IMR-90 (cell line): ENCODE results near the gene SMIM12. TPM values are rescaled to one million over a fixed set of nuclear protein-coding genes. Genes with fewer than 3 reads are reported as not detected.

Experiments used
- ATAC-seq: fragments of 200-7000 bp; cut with Tn5 transposase; 2 replicates; pipeline ENCODE4 v1.9.1; 2020; ENCODE audit warnings: low read depth, mild to moderate bottlenecking, moderate library complexity
- BruUV-seq: library from RNA; stranded (reverse); fragments of 400-500 nt; replicated peaks from 2 replicates; lab custom pipeline; 2021; lab: Mats Ljungman, UMichigan
- CTCF ChIA-PET: fragments of 300-600 bp; formaldehyde crosslinking; extraction: SDS; loops from one replicate; lab custom pipeline; 2021; ENCODE audit warnings: antibody characterized with exemption; lab: Yijun Ruan, JAX
- POLR2A ChIA-PET: fragments of 300-600 bp; sonication (Branson Sonifier 250); formaldehyde crosslinking; loops from one replicate; lab custom pipeline; 2022; ENCODE audit warnings: antibody characterized with exemption; ENCODE audit not compliant: unreplicated experiment; lab: Charles Lee
- DNase-seq: peaks from one replicate; pipeline ENCODE4 v3.0.0; 2013
- H2AFZ ChIP-seq: replicated peaks from 2 replicates; pipeline ENCODE3; 2013; ENCODE audit warnings: low read length, mild to moderate bottlenecking; ENCODE audit not compliant: poor library complexity
- H2AK5ac ChIP-seq: 2 replicates; pipeline ENCODE4 v1.6.1; 2013; ENCODE audit warnings: low read depth, low read length, inconsistent platforms
- H2AK9ac ChIP-seq: replicated peaks from 2 replicates; pipeline ENCODE3; 2013; ENCODE audit warnings: mild to moderate bottlenecking, low read depth, low read length, moderate library complexity; ENCODE audit not compliant: poor library complexity
- H2BK120ac ChIP-seq: 2 replicates; pipeline ENCODE4 v1.6.1; 2013; ENCODE audit warnings: low read depth, low read length, inconsistent platforms
- H2BK15ac ChIP-seq: 3 replicates; pipeline ENCODE4 v1.6.1; 2013; ENCODE audit warnings: low read depth, low read length, inconsistent platforms
- H2BK20ac ChIP-seq: 2 replicates; pipeline ENCODE4 v1.6.1; 2013; ENCODE audit warnings: low read depth, mild to moderate bottlenecking, inconsistent platforms, low read length, moderate library complexity
- H2BK5ac ChIP-seq: 2 replicates; pipeline ENCODE4 v1.6.1; 2013; ENCODE audit warnings: mild to moderate bottlenecking, low read depth, low read length, inconsistent platforms; ENCODE audit not compliant: poor library complexity, severe bottlenecking
- H3K14ac ChIP-seq: replicated peaks from 2 replicates; pipeline ENCODE4 v1.6.1; 2013; ENCODE audit warnings: low read depth, low read length, inconsistent platforms
- H3K18ac ChIP-seq: 2 replicates; pipeline ENCODE4 v1.6.1; 2013; ENCODE audit warnings: low read depth, low read length, control low read depth
- H3K23ac ChIP-seq: 2 replicates; pipeline ENCODE4 v1.6.1; 2013; ENCODE audit warnings: low read depth, low read length, inconsistent platforms
- H3K27ac ChIP-seq: 2 replicates; pipeline ENCODE4 v1.5.1; 2013; ENCODE audit warnings: mild to moderate bottlenecking, control low read depth, low read length; ENCODE audit not compliant: insufficient read depth
- H3K27me3 ChIP-seq: 2 replicates; pipeline ENCODE4 v1.6.1; 2013; ENCODE audit warnings: low read length; ENCODE audit not compliant: control insufficient read depth, insufficient read depth
- H3K36me3 ChIP-seq: 2 replicates; pipeline ENCODE4 v1.6.1; 2013; ENCODE audit warnings: low read length, mixed read lengths; ENCODE audit not compliant: control insufficient read depth, insufficient read depth
- H3K4ac ChIP-seq: 2 replicates; pipeline ENCODE4 v1.6.1; 2013; ENCODE audit warnings: low read depth, low read length, inconsistent platforms
- H3K4me1 ChIP-seq: 2 replicates; pipeline ENCODE4 v1.6.1; 2013; ENCODE audit warnings: low read length, mixed read lengths; ENCODE audit not compliant: control insufficient read depth, insufficient read depth
- H3K4me2 ChIP-seq: 2 replicates; pipeline ENCODE4 v1.6.1; 2013; ENCODE audit warnings: low read depth, mild to moderate bottlenecking, control low read depth, low read length, moderate library complexity
- H3K4me3 ChIP-seq: 2 replicates; pipeline ENCODE4 v1.5.1; 2013; ENCODE audit warnings: low read depth, mild to moderate bottlenecking, control low read depth, low read length, moderate library complexity; ENCODE audit not compliant: insufficient read depth
- H3K56ac ChIP-seq: 2 replicates; pipeline ENCODE4 v1.6.1; 2013; ENCODE audit warnings: low read length, inconsistent platforms; ENCODE audit not compliant: insufficient read depth; ENCODE audit errors: extremely low read depth
- H3K79me1 ChIP-seq, 2 experiments: 2 replicates each; pipeline ENCODE4 v1.6.1; 2013; ENCODE audit warnings: low read length in 2 of 2, inconsistent platforms in 1 of 2, low read depth in 1 of 2
- H3K9ac ChIP-seq: 2 replicates; pipeline ENCODE4 v1.6.1; 2013; ENCODE audit warnings: low read depth, low read length, control low read depth
- H3K9me1 ChIP-seq: 2 replicates; pipeline ENCODE4 v1.6.1; 2013; ENCODE audit warnings: low read length, inconsistent platforms; ENCODE audit not compliant: insufficient read depth
- H3K9me3 ChIP-seq: 2 replicates; pipeline ENCODE4 v1.6.1; 2013; ENCODE audit warnings: low read length; ENCODE audit not compliant: control insufficient read depth, insufficient read depth
- H4K20me1 ChIP-seq: 2 replicates; pipeline ENCODE4 v1.6.1; 2013; ENCODE audit warnings: low read length, inconsistent platforms; ENCODE audit not compliant: insufficient read depth
- H4K5ac ChIP-seq: 2 replicates; pipeline ENCODE4 v1.6.1; 2013; ENCODE audit warnings: mild to moderate bottlenecking, low read depth, low read length, control low read depth
- H4K8ac ChIP-seq, 2 experiments: 2 replicates each; pipeline ENCODE4 v1.6.1; 2013; ENCODE audit warnings: low read depth in 2 of 2, low read length in 2 of 2, control low read depth in 1 of 2, inconsistent platforms in 1 of 2
- H4K91ac ChIP-seq: 2 replicates; pipeline ENCODE4 v1.6.1; 2013; ENCODE audit warnings: low read depth, low read length, inconsistent platforms; ENCODE audit not compliant: insufficient read depth
- BHLHE40 ChIP-seq: fragments of 150-350 bp; IDR thresholded peaks from 2 replicates; pipeline ENCODE4 v1.6.1; 2016; ENCODE audit warnings: mild to moderate bottlenecking, low read depth, low read length
- CEBPB ChIP-seq: IDR thresholded peaks from 2 replicates; pipeline ENCODE4 v1.6.1; 2012; ENCODE audit warnings: low read depth, low read length, improper control_type of control experiment
- CHD1 ChIP-seq: IDR thresholded peaks from 2 replicates; pipeline ENCODE4 v1.6.1; 2012; ENCODE audit warnings: low read depth, low read length, improper control_type of control experiment
- FOS ChIP-seq: fragments of 150-350 bp; IDR thresholded peaks from 2 replicates; pipeline ENCODE4 v1.6.1; 2016; ENCODE audit warnings: low read depth, low read length
- MAFK ChIP-seq: IDR thresholded peaks from 2 replicates; pipeline ENCODE4 v1.6.1; 2012; ENCODE audit warnings: low read depth, low read length, improper control_type of control experiment
- MAZ ChIP-seq: IDR thresholded peaks from 2 replicates; pipeline ENCODE4 v1.6.1; 2012; ENCODE audit warnings: low read depth, mild to moderate bottlenecking, low read length, improper control_type of control experiment, moderate library complexity, borderline replicate concordance
- MXI1 ChIP-seq: IDR thresholded peaks from 2 replicates; pipeline ENCODE4 v1.6.1; 2012; ENCODE audit warnings: low read depth, mild to moderate bottlenecking, low read length, moderate library complexity, borderline replicate concordance
- NFE2L2 ChIP-seq: fragments of 150-350 bp; IDR thresholded peaks from 2 replicates; pipeline ENCODE4 v1.6.1; 2016; ENCODE audit warnings: low read depth, mild to moderate bottlenecking, low read length
- POLR2A ChIP-seq: IDR thresholded peaks from 2 replicates; pipeline ENCODE4 v1.6.1; 2012; ENCODE audit warnings: mild to moderate bottlenecking, low read depth, low read length
- RAD21 ChIP-seq: IDR thresholded peaks from 2 replicates; pipeline ENCODE4 v1.6.1; 2012; ENCODE audit warnings: low read length, improper control_type of control experiment
- RCOR1 ChIP-seq: IDR thresholded peaks from 2 replicates; pipeline ENCODE4 v1.6.1; 2012; ENCODE audit warnings: mild to moderate bottlenecking, low read length, improper control_type of control experiment; ENCODE audit not compliant: insufficient replicate concordance
- RFX5 ChIP-seq: IDR thresholded peaks from 2 replicates; pipeline ENCODE4 v1.8.0; 2012; ENCODE audit warnings: low read depth, mild to moderate bottlenecking, low read length, moderate library complexity
- SMC3 ChIP-seq: fragments of 150-350 bp; IDR thresholded peaks from 2 replicates; pipeline ENCODE4 v1.6.1; 2016; ENCODE audit warnings: low read depth, mild to moderate bottlenecking, antibody characterized with exemption, low read length, moderate library complexity
- WGBS, 2 experiments: methylation state at CpG; one replicate each; pipeline versions ENCODE4 v1.1.5 to v1.1.7; 2013; ENCODE audit warnings: missing lambda C conversion rate in 2 of 2; ENCODE audit not compliant: insufficient read length in 1 of 2; ENCODE audit errors: extremely low coverage in 2 of 2; 5-methylcytosine and 5-hydroxymethylcytosine counted together
- dilution Hi-C: fragments of 300-500 bp; cut with HindIII; formaldehyde crosslinking; loops from one replicate; pipeline ENCODE4 v1.14.3; 2018; ENCODE audit warnings: low sequenced_read_pairs; ENCODE audit not compliant: unreplicated experiment
- in situ Hi-C: fragments of 300-500 bp; cut with MboI; formaldehyde crosslinking; loops from 3 replicates; pipeline ENCODE4 v1.14.3; 2019; ENCODE audit warnings: low sequenced_read_pairs, inconsistent platforms, mixed read lengths
- intact Hi-C: fragments of 100-400 bp; cut with micrococcal nuclease; formaldehyde crosslinking; loops from 2 replicates; pipeline ENCODE4 v1.10.0; 2022
- polyA plus RNA-seq, 3 experiments: library from polyadenylated mRNA; depleted of rRNA; stranded (reverse); fragments of >200 nt; gene quantifications; 2 replicates each; pipeline ENCODE4 v1.2.3, GENCODE V29; 2012; ENCODE audit warnings: low replicate concordance in 1 of 3
- total RNA-seq: library from RNA; depleted of rRNA; stranded (reverse); fragments of >200 nt; gene quantifications from 2 replicates; pipeline ENCODE4 v1.2.3, GENCODE V29; 2012
- TF ChIP-seq, protein P1 (sequence below): conservative IDR thresholded peaks from 2 replicates; pipeline ENCODE4 v1.5.1; 2012; ENCODE audit warnings: mild to moderate bottlenecking, low read depth, low read length, improper control_type of control experiment
- TF ChIP-seq, protein P2 (sequence below): fragments of 150-350 bp; IDR thresholded peaks from 2 replicates; pipeline ENCODE4 v1.6.1; 2017; ENCODE audit warnings: mild to moderate bottlenecking, antibody characterized with exemption, low read length, low read depth
- TF ChIP-seq, protein P3 (sequence below): fragments of 150-350 bp; IDR thresholded peaks from 2 replicates; pipeline ENCODE4 v1.6.1; 2016; ENCODE audit warnings: low read depth, mild to moderate bottlenecking, low read length, moderate library complexity, borderline replicate concordance

Gene SMIM12
- total and polyA plus RNA-seq, 2 of the 4 experiments (the other 2 are of a cell fraction) = 31.9 to 44.4 TPM

DNA sequence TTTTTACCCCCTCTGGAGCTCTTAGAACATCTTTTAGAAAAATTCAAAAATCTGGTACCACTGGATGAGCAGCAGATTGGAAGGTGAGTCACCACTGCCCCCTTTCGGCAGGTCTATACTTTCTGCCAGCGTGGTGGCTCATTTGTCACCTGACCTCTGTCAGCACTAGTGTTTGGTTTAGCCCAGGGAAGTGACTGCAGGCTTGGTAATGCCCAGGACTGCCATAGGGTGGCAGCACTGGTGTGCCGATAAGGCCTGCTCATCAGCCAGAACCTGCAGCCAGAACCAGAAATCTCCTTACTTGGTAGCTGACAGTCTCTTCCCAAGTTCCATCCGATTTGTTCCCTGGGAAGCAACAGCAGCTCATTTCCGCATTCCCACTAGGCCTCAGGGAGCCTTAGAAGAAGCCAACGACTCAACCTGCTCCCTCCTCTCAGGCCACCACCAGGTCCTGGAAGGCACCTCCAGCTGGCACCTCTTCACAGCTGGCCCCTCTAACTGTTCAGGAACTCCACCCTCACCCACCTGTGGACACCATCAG lies 6.8 kb downstream of the SMIM12 start:
- Histone ChIP-seq H3K9me3 (no peaks in the 10 kb centered on the region), H4K8ac (no peak overlapping the region), H3K4me3 (no peak overlapping the region), H3K18ac (no peak overlapping the region), H3K9me1 (no peaks in the 10 kb centered on the region; the same call in 1 of the 2 replicates), H4K91ac (no peak overlapping the region), H3K27ac (no peak overlapping the region), H2BK15ac (no peak overlapping the region), H2BK20ac (no peak overlapping the region), H3K56ac (no peak overlapping the region), H3K14ac (no peak overlapping the region), H3K4ac (no peak overlapping the region), H3K27me3 (no peaks in the 10 kb centered on the region), H3K4me1 (no peaks in the 10 kb centered on the region), H3K9ac (no peak overlapping the region), H4K5ac (no peak overlapping the region), H2AK5ac (no peak overlapping the region), H3K79me1 (peaks cover 21 to 39% of the 10 kb centered on the region in 2 experiments), H2BK5ac (no peak overlapping the region), H3K36me3 (peaks cover 20% of the 10 kb centered on the region), H2AK9ac (peak overlapping the region; percentile 20), H3K23ac (no peak overlapping the region), H3K4me2 (no peak overlapping the region), H2AFZ (peak overlapping the region; percentile 63), H2BK120ac (no peak overlapping the region), H4K20me1 (peaks cover 21% of the 10 kb centered on the region)
- no TSS peak for BruUV-seq
- ChIA-PET POLR2A (no interaction called here), CTCF (interaction anchor here (0.6 to 1.9 kb wide), 16 partner anchors 9 to 369 kb away, joined by 3 to 8 read pairs (median 3); partner anchors contain the start of gene TMEM35B)
- DNase-seq (peak; percentile 95), ATAC-seq (peak; percentile 100)
- no peak for TF ChIP-seq FOS
- TF ChIP-seq NFE2L2 = no peak
- TF ChIP-seq, protein P1, sequence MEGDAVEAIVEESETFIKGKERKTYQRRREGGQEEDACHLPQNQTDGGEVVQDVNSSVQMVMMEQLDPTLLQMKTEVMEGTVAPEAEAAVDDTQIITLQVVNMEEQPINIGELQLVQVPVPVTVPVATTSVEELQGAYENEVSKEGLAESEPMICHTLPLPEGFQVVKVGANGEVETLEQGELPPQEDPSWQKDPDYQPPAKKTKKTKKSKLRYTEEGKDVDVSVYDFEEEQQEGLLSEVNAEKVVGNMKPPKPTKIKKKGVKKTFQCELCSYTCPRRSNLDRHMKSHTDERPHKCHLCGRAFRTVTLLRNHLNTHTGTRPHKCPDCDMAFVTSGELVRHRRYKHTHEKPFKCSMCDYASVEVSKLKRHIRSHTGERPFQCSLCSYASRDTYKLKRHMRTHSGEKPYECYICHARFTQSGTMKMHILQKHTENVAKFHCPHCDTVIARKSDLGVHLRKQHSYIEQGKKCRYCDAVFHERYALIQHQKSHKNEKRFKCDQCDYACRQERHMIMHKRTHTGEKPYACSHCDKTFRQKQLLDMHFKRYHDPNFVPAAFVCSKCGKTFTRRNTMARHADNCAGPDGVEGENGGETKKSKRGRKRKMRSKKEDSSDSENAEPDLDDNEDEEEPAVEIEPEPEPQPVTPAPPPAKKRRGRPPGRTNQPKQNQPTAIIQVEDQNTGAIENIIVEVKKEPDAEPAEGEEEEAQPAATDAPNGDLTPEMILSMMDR = peak; percentile 99
- TF ChIP-seq POLR2A = no peak
- no peak for TF ChIP-seq RFX5
- TF ChIP-seq MXI1 = no peak
- TF ChIP-seq, protein P2, sequence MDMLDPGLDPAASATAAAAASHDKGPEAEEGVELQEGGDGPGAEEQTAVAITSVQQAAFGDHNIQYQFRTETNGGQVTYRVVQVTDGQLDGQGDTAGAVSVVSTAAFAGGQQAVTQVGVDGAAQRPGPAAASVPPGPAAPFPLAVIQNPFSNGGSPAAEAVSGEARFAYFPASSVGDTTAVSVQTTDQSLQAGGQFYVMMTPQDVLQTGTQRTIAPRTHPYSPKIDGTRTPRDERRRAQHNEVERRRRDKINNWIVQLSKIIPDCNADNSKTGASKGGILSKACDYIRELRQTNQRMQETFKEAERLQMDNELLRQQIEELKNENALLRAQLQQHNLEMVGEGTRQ = peak; percentile 89
- TF ChIP-seq, protein P3, sequence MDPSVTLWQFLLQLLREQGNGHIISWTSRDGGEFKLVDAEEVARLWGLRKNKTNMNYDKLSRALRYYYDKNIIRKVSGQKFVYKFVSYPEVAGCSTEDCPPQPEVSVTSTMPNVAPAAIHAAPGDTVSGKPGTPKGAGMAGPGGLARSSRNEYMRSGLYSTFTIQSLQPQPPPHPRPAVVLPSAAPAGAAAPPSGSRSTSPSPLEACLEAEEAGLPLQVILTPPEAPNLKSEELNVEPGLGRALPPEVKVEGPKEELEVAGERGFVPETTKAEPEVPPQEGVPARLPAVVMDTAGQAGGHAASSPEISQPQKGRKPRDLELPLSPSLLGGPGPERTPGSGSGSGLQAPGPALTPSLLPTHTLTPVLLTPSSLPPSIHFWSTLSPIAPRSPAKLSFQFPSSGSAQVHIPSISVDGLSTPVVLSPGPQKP = no peak
- TF ChIP-seq RCOR1 = no peak
- TF ChIP-seq CEBPB = no peak
- TF ChIP-seq BHLHE40 = 0 out of 2 replicates have a peak, but pooled peaks have one; percentile 53
- no peak for TF ChIP-seq CHD1
- TF ChIP-seq SMC3 = peak; percentile 72
- peak; percentile 24; the same call in 1 of the 2 replicates for TF ChIP-seq MAFK
- TF ChIP-seq MAZ = no peak
- TF ChIP-seq RAD21 = peak; percentile 72
- intact Hi-C loops (loop anchor here (1.0 to 10.0 kb wide), 2 partner anchors 66 to 332 kb away; no protein-coding TSS in a partner anchor), dilution Hi-C loops (no loop called here), in situ Hi-C loops (no loop called here)
- 32% methylated on average over 3 of the region's 6 CpGs; no CpG with 5 or more reads in 1 of the 2 experiments for WGBS, 2 experiments
